Glomerular visceral epithelial cell (primary cell): ENCODE data around the gene TPST1.
A peak's percentile ranks its signal among the peaks of the same experiment; 100 is the strongest.
"Not testable (repeated sequence)": the region's sequence is repeated elsewhere in the genome, so short reads cannot be mapped to it uniquely, and the experiment has no call there.

ENCODE experiments used
- DNase-seq: peaks from one replicate; pipeline ENCODE4 v3.0.0-alpha.2; 2016; ENCODE audit errors: extremely low spot score

Gene TPST1

GRCh38 chr7:66188645-66189044 lies 16.5 kb upstream of the TPST1 start:
- DNase-seq = no peak

GRCh38 chr7:66189695-66190503 lies 15.2 kb upstream of the TPST1 start:
- no peak for DNase-seq

GRCh38 chr7:66190504-66190857 lies 14.7 kb upstream of the TPST1 start:
- DNase-seq = no peak

- no peak for DNase-seq
Observed at GRCh38 chr7:66193146-66193725, 11.9 kb upstream of the TPST1 start.

GRCh38 chr7:66198469-66198868 lies 6.7 kb upstream of the TPST1 start:
- no peak for DNase-seq

GRCh38 chr7:66198956-66199355 lies 6.2 kb upstream of the TPST1 start:
- DNase-seq = no peak

GRCh38 chr7:66202441-66202840 lies 2.7 kb upstream of the TPST1 start:
- DNase-seq = no peak

- peak; percentile 11 for DNase-seq
Observed at GRCh38 chr7:66205741-66206090, 582 bp downstream of the TPST1 start.

GRCh38 chr7:66206119-66206933 lies 1.2 kb downstream of the TPST1 start:
- DNase-seq = no peak

GRCh38 chr7:66206934-66207240 lies 1.8 kb downstream of the TPST1 start:
- DNase-seq = no peak

GRCh38 chr7:66207540-66207939 lies 2.4 kb downstream of the TPST1 start:
- no peak for DNase-seq

GRCh38 chr7:66211429-66211828 lies 6.3 kb downstream of the TPST1 start:
- no peak for DNase-seq

- no peak for DNase-seq
Observed at GRCh38 chr7:66213637-66214036, 8.5 kb downstream of the TPST1 start.

GRCh38 chr7:66216687-66217086 lies 11.6 kb downstream of the TPST1 start:
- no peak for DNase-seq

- no peak for DNase-seq
Observed at GRCh38 chr7:66219805-66220204, 14.7 kb downstream of the TPST1 start.

- no peak for DNase-seq
Observed at GRCh38 chr7:66221442-66221841, 16.3 kb downstream of the TPST1 start.

- DNase-seq = no peak
Observed at GRCh38 chr7:66227808-66228207, 22.7 kb downstream of the TPST1 start.

- not testable (repeated sequence) for DNase-seq
Observed at GRCh38 chr7:66231326-66232216, 26.4 kb downstream of the TPST1 start.

GRCh38 chr7:66233638-66234037 lies 28.5 kb downstream of the TPST1 start:
- no peak for DNase-seq

GRCh38 chr7:66236713-66237303 lies 31.7 kb downstream of the TPST1 start:
- no peak for DNase-seq

- peak; percentile 57 for DNase-seq
Observed at GRCh38 chr7:66237906-66238772, 33.0 kb downstream of the TPST1 start.
